ENCODE data around the gene RALB.

Gene RALB

GRCh38 chr2:120299561-120299960, 46.9 kb downstream of the RALB start:
- no peak for TF ChIP-seq CTCF (IDR thresholded peaks at IDR 0.05)

GRCh38 chr2:120300385-120300784, 47.7 kb downstream of the RALB start:
- TF ChIP-seq CTCF (IDR thresholded peaks at IDR 0.05), result no peak

GRCh38 chr2:120301284-120301683, 48.6 kb downstream of the RALB start:
- TF ChIP-seq CTCF (IDR thresholded peaks at IDR 0.05), result no peak

GRCh38 chr2:120302301-120302700, 49.6 kb downstream of the RALB start:
- no peak for TF ChIP-seq CTCF (IDR thresholded peaks at IDR 0.05)

- no peak for TF ChIP-seq CTCF (IDR thresholded peaks at IDR 0.05)
These were observed 50.5 kb downstream of the RALB start for GRCh38 chr2:120303177-120303576.

- TF ChIP-seq CTCF (IDR thresholded peaks at IDR 0.05), result peak; percentile 48
These were observed 52.6 kb downstream of the RALB start for GRCh38 chr2:120305296-120305695.

- no peak for TF ChIP-seq CTCF (IDR thresholded peaks at IDR 0.05)
These were observed 53.4 kb downstream of the RALB start for GRCh38 chr2:120305937-120306490.

- TF ChIP-seq CTCF (IDR thresholded peaks at IDR 0.05), result no peak
These were observed 54.8 kb downstream of the RALB start for GRCh38 chr2:120307482-120307881.

All from LNCAP (cell line).